ENCODE results near the gene MAFG. TPM values are rescaled to one million over a fixed set of nuclear protein-coding genes. Genes with fewer than 3 reads are reported as not detected.

The MAFG gene
- total and polyA plus RNA-seq, 9 of the 15 experiments (the other 6 are each of a cell fraction or from before 2014, with no cell fraction given): 1.1 to 58.1 (median 24.9) TPM

- Histone ChIP-seq H3K9ac (ENCODE audit: insufficient read depth in 1 of 2, low read depth in 2 of 2, low read length in 2 of 2) (peak overlapping the region in 1 of 2 experiments; percentile 82; a peak in 3 of 4 replicates), H3K4me3 (peak overlapping the region; percentile 81), H3K27me3 (ENCODE audit: control insufficient read depth in 2 of 2, insufficient read depth in 2 of 2, low read length in 2 of 2) (no peaks in the 10 kb centered on the region), H3K4me2 (ENCODE audit: insufficient read depth, low read length) (0 out of 2 replicates have a peak overlapping the region, but pooled peaks have one; percentile 89), H3K9me1 (ENCODE audit: control insufficient read depth, insufficient read depth, low read length) (peaks cover 9% of the 10 kb centered on the region), H3K9me3 (replicated peaks; ENCODE audit: control insufficient read depth, insufficient read depth, low read depth, low read length) (no peaks in the 10 kb centered on the region), H3K36me3 (ENCODE audit: control insufficient read depth, insufficient read depth, low read length) (peaks cover 21% of the 10 kb centered on the region; the same call in 2 of the 3 replicates), H3K27ac (ENCODE audit: extremely low read depth, low read depth, low read length) (no peak overlapping the region), H3K79me2 (ENCODE audit: control insufficient read depth, insufficient read depth, low read length) (peaks cover 46% of the 10 kb centered on the region), H2AFZ (ENCODE audit: low read depth, low read length) (no peak overlapping the region), H4K20me1 (replicated peaks; ENCODE audit: control insufficient read depth, insufficient read depth, low read length) (peaks cover 14% of the 10 kb centered on the region), H3K4me1 (replicated peaks in 1 of 2; ENCODE audit: control insufficient read depth in 2 of 2, insufficient read depth in 2 of 2, low read length in 2 of 2) (peaks cover 40 to 96% of the 10 kb centered on the region in 2 experiments)
- intact Hi-C loops (cut with micrococcal nuclease): no loop called here
- TF ChIP-seq POLR2G (IDR thresholded peaks at IDR 0.05; ENCODE audit: low read depth, low read length) (0 out of 2 replicates have a peak, but pooled peaks have one; percentile 58), MEF2D (tag; conservative IDR thresholded peaks at IDR 0.05; ENCODE audit: low read depth) (no peak)
- no TSS peak for BruUV-seq (replicated peaks)
- DNase-seq (ENCODE audit: extremely low read depth in 1 of 4, low spot score in 3 of 4): no peak
- POLR2A ChIA-PET: interaction anchor here (0.6 to 2.3 kb wide), 9 partner anchors 10 to 718 kb away, joined by 3 to 7 read pairs (median 3); no protein-coding TSS in a partner anchor
- CTCF ChIA-PET (ENCODE audit: low intra/inter-chr PET ratio): no interaction called here
- in situ Hi-C loops (cut with MboI): no loop called here
- ATAC-seq: no peak
- no peak for FAIRE-seq
- WGBS (ENCODE audit: insufficient coverage, low coverage, missing lambda C conversion rate): 69% methylated on average over 21 of the region's 31 CpGs
Observed at GRCh38 chr17:81929253-81930141, 2.0 kb upstream of the MAFG start.
